Neural progenitor cell (in vitro differentiated cells): ENCODE data around the gene DUSP2. TPM values are rescaled to one million over a fixed set of nuclear protein-coding genes. Genes with fewer than 3 reads are reported as not detected.

ENCODE experiments used
- DNase-seq: peaks from one replicate; pipeline ENCODE4 v3.0.0-alpha.2; 2016; ENCODE audit warnings: low spot score
- H2AFZ ChIP-seq: fragments of 200-600 bp; sonication (generic); replicated peaks from 2 replicates; pipeline ENCODE4 v1.6.1; 2016; ENCODE audit warnings: antibody characterized with exemption
- H3F3A ChIP-seq: fragments of 200-600 bp; sonication (generic); 2 replicates; pipeline ENCODE4 v1.6.1; 2016; ENCODE audit warnings: antibody characterized with exemption, low read depth
- H3K27ac ChIP-seq: fragments of 200-600 bp; sonication (generic); 2 replicates; pipeline ENCODE4 v1.5.1; 2016; ENCODE audit warnings: mild to moderate bottlenecking
- H3K27me3 ChIP-seq: fragments of 200-600 bp; sonication (generic); 2 replicates; pipeline ENCODE4 v1.6.1; 2016; ENCODE audit warnings: mild to moderate bottlenecking, moderate library complexity
- H3K36me3 ChIP-seq: fragments of 200-600 bp; sonication (generic); 2 replicates; pipeline ENCODE4 v1.5.1; 2016
- H3K4me1 ChIP-seq: fragments of 200-600 bp; sonication (generic); 2 replicates; pipeline ENCODE4 v1.6.1; 2016; ENCODE audit warnings: mixed run types
- H3K4me2 ChIP-seq: fragments of 200-600 bp; sonication (generic); 2 replicates; pipeline ENCODE4 v1.6.1; 2016
- H3K4me3 ChIP-seq: fragments of 200-600 bp; sonication (generic); 2 replicates; pipeline ENCODE4 v1.5.1; 2016
- H3K79me2 ChIP-seq: fragments of 200-600 bp; sonication (generic); 2 replicates; pipeline ENCODE4 v1.6.1; 2016; ENCODE audit warnings: low read depth
- H3K9ac ChIP-seq: fragments of 200-600 bp; sonication (generic); 2 replicates; pipeline ENCODE4 v1.6.1; 2016
- H3K9me3 ChIP-seq: fragments of 200-600 bp; sonication (generic); 2 replicates; pipeline ENCODE4 v1.5.1; 2016; ENCODE audit warnings: low read depth
- H4K20me1 ChIP-seq: fragments of 200-600 bp; sonication (generic); 2 replicates; pipeline ENCODE4 v1.6.1; 2016; ENCODE audit warnings: low read depth
- H3K27ac Mint-ChIP-seq: 3 replicates; pipeline ENCODE4 v1.8.0; 2021; ENCODE audit warnings: mixed read lengths
- H3K27me3 Mint-ChIP-seq: 2 replicates; pipeline ENCODE4 v1.8.0; 2022; ENCODE audit warnings: low read depth, mild to moderate bottlenecking, inconsistent platforms, moderate library complexity, mixed read lengths; ENCODE audit not compliant: insufficient read depth
- H3K36me3 Mint-ChIP-seq: 3 replicates; pipeline ENCODE4 v1.8.0; 2021; ENCODE audit warnings: mixed read lengths
- H3K4me1 Mint-ChIP-seq: 3 replicates; pipeline ENCODE4 v1.8.0; 2021; ENCODE audit warnings: mixed read lengths
- H3K4me3 Mint-ChIP-seq: 3 replicates; pipeline ENCODE4 v1.8.0; 2021; ENCODE audit warnings: mild to moderate bottlenecking, moderate library complexity, mixed read lengths
- H3K9me3 Mint-ChIP-seq: 3 replicates; pipeline ENCODE4 v1.8.0; 2020; ENCODE audit warnings: mixed read lengths
- CTCF ChIP-seq: fragments of 200-600 bp; sonication (generic); IDR thresholded peaks from 2 replicates; pipeline ENCODE4 v1.5.1; 2017; ENCODE audit warnings: antibody characterized with exemption, mild to moderate bottlenecking
- EZH2 ChIP-seq: fragments of 200-600 bp; sonication (generic); IDR thresholded peaks from 2 replicates; pipeline ENCODE4 v1.6.1; 2017; ENCODE audit warnings: antibody characterized with exemption, mild to moderate bottlenecking, moderate library complexity
- EZH2phosphoT487 ChIP-seq: fragments of 200-600 bp; sonication (generic); IDR thresholded peaks from 2 replicates; pipeline ENCODE4 v1.6.1; 2017; ENCODE audit warnings: antibody characterized with exemption
- total RNA-seq: library from RNA; depleted of rRNA; stranded (reverse); fragments of >200 nt; gene quantifications from 2 replicates; pipeline ENCODE4 v1.2.3, GENCODE V29; 2015; ENCODE audit warnings: low replicate concordance

The DUSP2 gene
- total RNA-seq, 1 donor from 2014 or later = not detected

GRCh38 chr2:96128456-96128855 lies 16.8 kb downstream of the DUSP2 start:
- Mint-ChIP-seq H3K9me3 (no peaks in the 10 kb centered on the region), H3K27me3 (peaks cover 13% of the 10 kb centered on the region), H3K4me3 (no peak overlapping the region), H3K36me3 (no peaks in the 10 kb centered on the region), H3K27ac (no peak overlapping the region), H3K4me1 (no peaks in the 10 kb centered on the region)
- no peak overlapping the region for H3K4me3 ChIP-seq
- no peak for DNase-seq
- no peaks in the 10 kb centered on the region for H3K79me2 ChIP-seq
- TF ChIP-seq EZH2 (no peak), EZH2phosphoT487 (no peak), CTCF (no peak)
- H3K27ac ChIP-seq = no peak overlapping the region
- H3K36me3 ChIP-seq = no peaks in the 10 kb centered on the region
- no peaks in the 10 kb centered on the region for H3F3A ChIP-seq
- H3K9ac ChIP-seq = no peak overlapping the region
- H3K27me3 ChIP-seq = peaks cover 4% of the 10 kb centered on the region
- no peaks in the 10 kb centered on the region for H3K9me3 ChIP-seq
- no peak overlapping the region for H3K4me2 ChIP-seq
- H3K4me1 ChIP-seq = no peaks in the 10 kb centered on the region
- H2AFZ ChIP-seq = no peak overlapping the region
- H4K20me1 ChIP-seq = no peaks in the 10 kb centered on the region

- Histone ChIP-seq H3F3A (no peaks in the 10 kb centered on the region), H3K27ac (no peak overlapping the region), H3K36me3 (no peaks in the 10 kb centered on the region), H3K4me3 (no peak overlapping the region), H3K4me2 (no peak overlapping the region), H3K9ac (no peak overlapping the region), H3K27me3 (peaks cover 13% of the 10 kb centered on the region), H2AFZ (no peak overlapping the region), H3K79me2 (no peaks in the 10 kb centered on the region), H3K9me3 (no peaks in the 10 kb centered on the region), H4K20me1 (no peaks in the 10 kb centered on the region), H3K4me1 (no peaks in the 10 kb centered on the region)
- DNase-seq = no peak
- H3K27me3 Mint-ChIP-seq = peaks cover 14% of the 10 kb centered on the region
- H3K4me3 Mint-ChIP-seq = no peak overlapping the region
- H3K27ac Mint-ChIP-seq = no peak overlapping the region
- H3K4me1 Mint-ChIP-seq = peaks cover 9% of the 10 kb centered on the region
- no peaks in the 10 kb centered on the region for H3K9me3 Mint-ChIP-seq
- H3K36me3 Mint-ChIP-seq = no peaks in the 10 kb centered on the region
- no peak for TF ChIP-seq EZH2phosphoT487
- no peak for TF ChIP-seq EZH2
- TF ChIP-seq CTCF = no peak
Measured at GRCh38 chr2:96124406-96125265, 20.6 kb downstream of the DUSP2 start.

- no peak overlapping the region for H3K27ac ChIP-seq
- H3K4me2 ChIP-seq = no peak overlapping the region
- H3K9me3 ChIP-seq = no peaks in the 10 kb centered on the region
- no peak overlapping the region for H2AFZ ChIP-seq
- H3K27me3 ChIP-seq = peaks cover 18% of the 10 kb centered on the region
- H4K20me1 ChIP-seq = no peaks in the 10 kb centered on the region
- Mint-ChIP-seq H3K27ac (no peak overlapping the region), H3K9me3 (no peaks in the 10 kb centered on the region), H3K27me3 (peaks cover 14% of the 10 kb centered on the region), H3K36me3 (no peaks in the 10 kb centered on the region), H3K4me3 (no peak overlapping the region), H3K4me1 (peaks cover 9% of the 10 kb centered on the region)
- H3K4me1 ChIP-seq = no peaks in the 10 kb centered on the region
- no peak for TF ChIP-seq EZH2phosphoT487
- TF ChIP-seq CTCF = no peak
- no peak for TF ChIP-seq EZH2
- DNase-seq = no peak
- H3K79me2 ChIP-seq = no peaks in the 10 kb centered on the region
- H3K36me3 ChIP-seq = no peaks in the 10 kb centered on the region
- no peak overlapping the region for H3K9ac ChIP-seq
- H3F3A ChIP-seq = no peaks in the 10 kb centered on the region
- no peak overlapping the region for H3K4me3 ChIP-seq
Measured at GRCh38 chr2:96123936-96124335, 21.3 kb downstream of the DUSP2 start.
